ENCODE results near the gene ISM1.

The ISM1 gene

GRCh38 chr20:13186043-13186774 lies 34.9 kb upstream of the ISM1 start:
- no peak for DNase-seq
- H3K27me3 ChIP-seq: no peaks in the 10 kb centered on the region
- TF ChIP-seq CTCF (IDR thresholded peaks at IDR 0.05; ENCODE audit: low read depth, low read length): no peak
- H3K4me1 ChIP-seq: no peaks in the 10 kb centered on the region
- H3K4me3 ChIP-seq (ENCODE audit: low read depth, low read length): no peak overlapping the region
- H3K9me3 ChIP-seq: no peaks in the 10 kb centered on the region
- H3K36me3 ChIP-seq: no peaks in the 10 kb centered on the region

- no peaks in the 10 kb centered on the region for H3K9me3 ChIP-seq
Observed at GRCh38 chr20:13187899-13188298, 33.2 kb upstream of the ISM1 start.

GRCh38 chr20:13199279-13199678 lies 21.8 kb upstream of the ISM1 start:
- no peaks in the 10 kb centered on the region for H3K9me3 ChIP-seq
- H3K4me3 ChIP-seq (ENCODE audit: low read depth, low read length): no peak overlapping the region
- no peak for TF ChIP-seq CTCF (IDR thresholded peaks at IDR 0.05; ENCODE audit: low read depth, low read length)
- H3K4me1 ChIP-seq: no peaks in the 10 kb centered on the region
- H3K27me3 ChIP-seq: 0 out of 2 replicates have a peak, but pooled peaks cover 3% of the 10 kb centered on the region
- no peaks in the 10 kb centered on the region for H3K36me3 ChIP-seq
- DNase-seq: no peak

More at GRCh38 chr20:13187899-13188298, 33.2 kb upstream of the ISM1 start:
- no peak for TF ChIP-seq CTCF (IDR thresholded peaks at IDR 0.05; ENCODE audit: low read depth, low read length)
- Histone ChIP-seq H3K27me3 (no peaks in the 10 kb centered on the region), H3K36me3 (no peaks in the 10 kb centered on the region), H3K4me3 (ENCODE audit: low read depth, low read length) (no peak overlapping the region), H3K4me1 (no peaks in the 10 kb centered on the region)
- no peak for DNase-seq

GRCh38 chr20:13200767-13201500 lies 20.1 kb upstream of the ISM1 start:
- no peak for DNase-seq
- H3K4me3 ChIP-seq (ENCODE audit: low read depth, low read length): no peak overlapping the region
- TF ChIP-seq CTCF (IDR thresholded peaks at IDR 0.05; ENCODE audit: low read depth, low read length): no peak
- H3K27me3 ChIP-seq: 0 out of 2 replicates have a peak, but pooled peaks cover 5% of the 10 kb centered on the region
- no peaks in the 10 kb centered on the region for H3K36me3 ChIP-seq
- no peaks in the 10 kb centered on the region for H3K4me1 ChIP-seq
- no peaks in the 10 kb centered on the region for H3K9me3 ChIP-seq

GRCh38 chr20:13202565-13202964 lies 18.5 kb upstream of the ISM1 start:
- TF ChIP-seq CTCF (IDR thresholded peaks at IDR 0.05; ENCODE audit: low read depth, low read length): no peak
- H3K9me3 ChIP-seq: no peaks in the 10 kb centered on the region
- no peaks in the 10 kb centered on the region for H3K4me1 ChIP-seq
- H3K4me3 ChIP-seq (ENCODE audit: low read depth, low read length): no peak overlapping the region
- H3K36me3 ChIP-seq: no peaks in the 10 kb centered on the region
- 0 out of 2 replicates have a peak, but pooled peaks cover 7% of the 10 kb centered on the region for H3K27me3 ChIP-seq
- DNase-seq: no peak

GRCh38 chr20:13205425-13205824 lies 15.6 kb upstream of the ISM1 start:
- no peak for DNase-seq
- no peaks in the 10 kb centered on the region for H3K4me1 ChIP-seq
- H3K9me3 ChIP-seq: no peaks in the 10 kb centered on the region
- no peaks in the 10 kb centered on the region for H3K36me3 ChIP-seq
- no peak for TF ChIP-seq CTCF (IDR thresholded peaks at IDR 0.05; ENCODE audit: low read depth, low read length)
- 0 out of 2 replicates have a peak, but pooled peaks cover 7% of the 10 kb centered on the region for H3K27me3 ChIP-seq
- no peak overlapping the region for H3K4me3 ChIP-seq (ENCODE audit: low read depth, low read length)

Measured in BE2C (cell line).